Left ventricle myocardium inferior (tissue), 1 donor: ENCODE data around the gene CERS6. TPM values are rescaled to one million over a fixed set of nuclear protein-coding genes. Genes with fewer than 3 reads are reported as not detected.

Experiments used
- DNase-seq: peaks from one replicate; pipeline ENCODE4 v3.0.0-alpha.2; 2020
- H3K27ac ChIP-seq: fragments of 200-600 bp; replicated peaks from 2 replicates; pipeline ENCODE4 v1.8.0; 2021
- H3K27me3 ChIP-seq: fragments of 200-600 bp; 2 replicates; pipeline ENCODE4 v1.8.0; 2021; ENCODE audit warnings: low read depth
- H3K36me3 ChIP-seq: fragments of 200-600 bp; 2 replicates; pipeline ENCODE4 v1.8.0; 2021
- H3K4me1 ChIP-seq: fragments of 200-600 bp; 2 replicates; pipeline ENCODE4 v1.8.0; 2021
- H3K4me3 ChIP-seq: fragments of 200-600 bp; 2 replicates; pipeline ENCODE4 v1.8.0; 2021; ENCODE audit warnings: mild to moderate bottlenecking, moderate library complexity
- H3K9me3 ChIP-seq: fragments of 200-600 bp; replicated peaks from 2 replicates; pipeline ENCODE4 v1.8.0; 2021
- CTCF ChIP-seq: fragments of 200-600 bp; IDR thresholded peaks from 2 replicates; pipeline ENCODE4 v1.8.0; 2021; ENCODE audit warnings: antibody characterized with exemption, mild to moderate bottlenecking, borderline replicate concordance
- intact Hi-C: fragments of 100-400 bp; cut with micrococcal nuclease; formaldehyde crosslinking; loops from one replicate; pipeline ENCODE4 v1.11.0; 2022
- total RNA-seq: library from RNA; stranded (reverse); fragmentation: NEBNext Ultra II Directional; extraction: Animal tissue kit (Norgen Biotek cat#: 25700); gene quantifications from one replicate; pipeline ENCODE4 v1.2.1, GENCODE V29; 2021
- donor health status: DM: no; HTN: yes; CAD: no; lungs with severe emphysema.

CERS6 gene
- total RNA-seq, 1 donor from 2014 or later, result 68.9 TPM

DNA sequence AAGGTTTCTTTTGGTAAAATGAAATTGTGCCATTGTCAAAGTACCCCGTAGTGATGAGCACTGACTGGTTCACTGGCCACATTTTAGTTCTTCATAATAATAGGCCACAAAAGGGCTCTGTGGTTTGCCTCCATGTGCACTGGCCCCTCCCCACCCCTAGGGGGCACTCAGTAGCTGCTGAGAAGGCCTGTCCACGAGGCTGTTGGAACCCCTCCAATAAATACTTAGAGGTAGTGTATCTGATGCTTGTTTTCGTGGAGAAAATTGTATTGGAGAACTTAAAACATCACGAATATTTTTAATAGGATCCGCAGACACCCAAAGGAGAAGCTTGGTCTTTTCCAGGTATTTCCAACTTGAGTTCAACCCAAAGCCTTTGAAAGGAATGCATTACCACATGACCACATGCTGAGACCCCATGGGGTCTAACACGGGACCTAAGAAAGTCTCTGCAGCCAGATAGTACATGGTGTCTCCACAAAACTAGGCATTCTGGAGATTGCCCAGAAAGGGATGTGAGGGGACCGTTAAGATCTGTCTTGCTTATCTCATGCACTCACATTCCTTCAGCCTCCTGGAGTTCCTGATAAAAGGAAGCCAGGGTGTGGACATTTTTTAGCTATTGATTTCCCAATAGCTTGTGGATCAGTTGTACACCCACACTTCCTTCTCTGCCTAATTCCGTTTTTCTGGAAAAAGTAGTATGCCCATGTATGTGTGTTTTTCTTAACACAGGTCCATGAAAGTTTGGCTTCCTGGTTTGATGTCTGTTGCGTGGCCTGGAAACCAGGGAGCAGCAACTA lies 317.8 kb downstream of the CERS6 start:
- H3K4me1 ChIP-seq, result peaks cover 30% of the 10 kb centered on the region
- H3K27ac ChIP-seq, result peak overlapping the region; percentile 17
- peak; percentile 31 for DNase-seq
- H3K27me3 ChIP-seq, result no peaks in the 10 kb centered on the region
- peaks cover 12% of the 10 kb centered on the region for H3K36me3 ChIP-seq
- no peak overlapping the region for H3K4me3 ChIP-seq
- TF ChIP-seq CTCF, result peak; percentile 89
- intact Hi-C loops, result loop anchor here (5.0 kb wide), 1 partner anchor 138 kb away; no protein-coding TSS in a partner anchor
- peaks cover 12% of the 10 kb centered on the region for H3K9me3 ChIP-seq

- H3K36me3 ChIP-seq, result peaks cover 5% of the 10 kb centered on the region
- peaks cover 12% of the 10 kb centered on the region for H3K9me3 ChIP-seq
- DNase-seq, result no peak
- TF ChIP-seq CTCF, result no peak
- H3K27me3 ChIP-seq, result no peaks in the 10 kb centered on the region
- H3K4me1 ChIP-seq, result peaks cover 32% of the 10 kb centered on the region
- no peak overlapping the region for H3K4me3 ChIP-seq
- intact Hi-C loops, result no loop called here
- no peak overlapping the region for H3K27ac ChIP-seq
These were observed 319.8 kb downstream of the CERS6 start for GRCh38 chr2:168775837-168776236.

DNA sequence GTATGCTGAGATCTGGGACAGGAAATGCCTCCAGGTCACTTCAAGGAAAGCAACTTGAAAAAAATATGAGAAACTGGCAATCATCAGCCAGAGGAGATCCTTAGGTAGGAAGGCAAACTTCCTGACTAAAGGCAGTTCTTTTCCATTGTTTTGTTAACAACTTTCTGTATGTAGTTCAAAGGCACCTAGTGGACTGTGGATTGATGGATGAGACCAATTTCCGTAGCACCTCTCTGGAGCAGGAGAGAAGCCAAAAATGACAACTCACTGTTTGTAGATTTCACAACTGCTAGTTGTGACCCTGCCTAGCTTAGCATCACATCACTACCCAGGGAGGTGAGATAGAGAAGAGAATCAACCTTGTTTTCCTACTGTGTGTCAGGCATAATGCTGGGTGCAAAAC lies 324.6 kb downstream of the CERS6 start:
- H3K27me3 ChIP-seq, result no peaks in the 10 kb centered on the region
- intact Hi-C loops, result no loop called here
- H3K36me3 ChIP-seq, result no peaks in the 10 kb centered on the region
- no peak overlapping the region for H3K4me3 ChIP-seq
- no peak overlapping the region for H3K27ac ChIP-seq
- H3K4me1 ChIP-seq, result peaks cover 9% of the 10 kb centered on the region
- H3K9me3 ChIP-seq, result peaks cover 8% of the 10 kb centered on the region
- no peak for TF ChIP-seq CTCF
- no peak for DNase-seq

GRCh38 chr2:168781191-168781817 lies 325.2 kb downstream of the CERS6 start:
- Histone ChIP-seq H3K9me3 (peaks cover 2% of the 10 kb centered on the region), H3K27me3 (no peaks in the 10 kb centered on the region), H3K27ac (no peak overlapping the region), H3K4me1 (peaks cover 9% of the 10 kb centered on the region), H3K4me3 (no peak overlapping the region), H3K36me3 (no peaks in the 10 kb centered on the region)
- intact Hi-C loops, result no loop called here
- DNase-seq, result no peak
- TF ChIP-seq CTCF, result no peak

DNA sequence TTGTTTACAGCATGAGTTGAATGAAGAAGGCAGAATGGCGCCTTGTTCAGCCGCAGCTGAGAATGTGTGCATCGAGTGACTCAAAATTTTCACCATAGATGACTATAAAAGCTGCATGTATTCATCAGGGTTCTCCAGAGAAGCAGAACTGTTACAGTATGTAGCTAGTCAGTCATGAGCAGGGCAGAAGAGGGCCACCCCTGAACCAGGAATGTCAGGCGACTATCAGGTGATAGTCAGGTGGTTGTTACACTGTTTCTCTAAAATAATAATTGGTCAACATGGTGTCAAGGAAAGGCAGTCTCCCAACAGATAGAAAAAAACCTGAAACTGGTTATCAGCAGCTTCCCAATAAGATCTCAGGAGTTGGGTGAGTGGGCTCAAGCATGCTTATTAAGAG lies 326.2 kb downstream of the CERS6 start:
- no peak for DNase-seq
- H3K27me3 ChIP-seq, result no peaks in the 10 kb centered on the region
- intact Hi-C loops, result no loop called here

More for the DNA sequence above, 326.2 kb downstream of the CERS6 start:
- H3K9me3 ChIP-seq, result no peaks in the 10 kb centered on the region
- peaks cover 9% of the 10 kb centered on the region for H3K4me1 ChIP-seq
- H3K36me3 ChIP-seq, result no peaks in the 10 kb centered on the region
- no peak for TF ChIP-seq CTCF
- H3K4me3 ChIP-seq, result no peak overlapping the region
- H3K27ac ChIP-seq, result no peak overlapping the region
